CD1c-positive myeloid dendritic cell (primary cell): ENCODE measurements around the gene CCR9.

Source experiments
- DNase-seq: peaks from one replicate; pipeline ENCODE4 v3.0.0-alpha.2; 2016; ENCODE audit errors: extremely low spot score

CCR9 gene

GRCh38 chr3:45936261-45936660 is 49.9 kb downstream of the CCR9 start:
- no peak for DNase-seq

- DNase-seq: no peak
Measured at GRCh38 chr3:45937206-45938042, 51.1 kb downstream of the CCR9 start.

DNA sequence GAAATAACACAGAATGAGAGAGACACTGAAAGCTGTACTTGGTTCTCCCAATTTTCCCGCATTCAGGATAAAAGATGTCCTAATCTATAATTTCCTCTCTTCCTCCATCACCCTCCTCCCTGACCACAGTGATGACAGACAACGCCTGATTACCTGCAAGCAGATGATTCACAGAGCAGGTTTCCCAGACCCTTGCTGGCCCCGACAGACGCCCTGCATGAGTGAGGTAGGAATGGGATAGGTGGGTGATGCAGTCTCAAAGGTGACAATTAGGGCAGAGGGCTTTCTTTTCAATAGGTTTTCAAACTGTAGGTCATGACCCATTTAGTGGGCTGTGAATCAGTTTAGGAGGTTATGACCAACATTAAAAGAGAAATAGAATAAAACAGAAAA is 51.7 kb downstream of the CCR9 start:
- DNase-seq: no peak

- peak; percentile 91 for DNase-seq
Measured at GRCh38 chr3:45938864-45939263, 52.5 kb downstream of the CCR9 start.

DNA sequence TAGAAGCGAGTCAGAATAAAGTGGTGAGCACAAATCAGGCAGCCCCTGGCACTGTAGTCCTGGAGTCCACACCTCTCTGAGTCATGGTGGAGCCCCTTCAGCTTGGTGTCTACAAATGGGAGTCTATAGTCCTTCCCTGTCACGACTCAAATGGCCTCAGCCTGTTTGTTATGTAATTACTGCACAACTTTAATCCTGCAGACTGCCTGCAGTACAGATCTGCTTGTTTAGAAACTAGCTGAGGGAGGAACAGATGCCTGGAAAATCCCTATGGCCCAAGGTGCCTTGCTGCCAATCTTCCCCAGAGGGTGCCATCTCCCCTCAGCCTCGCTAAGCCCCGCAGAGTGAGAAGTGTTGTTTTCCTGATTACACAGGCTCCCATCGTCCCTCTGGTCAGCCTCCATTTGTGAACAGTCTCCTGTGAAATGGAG is 53.0 kb downstream of the CCR9 start:
- DNase-seq: no peak

GRCh38 chr3:45940004-45940780 is 53.8 kb downstream of the CCR9 start:
- no peak for DNase-seq

- DNase-seq: no peak
Measured at GRCh38 chr3:45940781-45941365, 54.5 kb downstream of the CCR9 start.

DNA sequence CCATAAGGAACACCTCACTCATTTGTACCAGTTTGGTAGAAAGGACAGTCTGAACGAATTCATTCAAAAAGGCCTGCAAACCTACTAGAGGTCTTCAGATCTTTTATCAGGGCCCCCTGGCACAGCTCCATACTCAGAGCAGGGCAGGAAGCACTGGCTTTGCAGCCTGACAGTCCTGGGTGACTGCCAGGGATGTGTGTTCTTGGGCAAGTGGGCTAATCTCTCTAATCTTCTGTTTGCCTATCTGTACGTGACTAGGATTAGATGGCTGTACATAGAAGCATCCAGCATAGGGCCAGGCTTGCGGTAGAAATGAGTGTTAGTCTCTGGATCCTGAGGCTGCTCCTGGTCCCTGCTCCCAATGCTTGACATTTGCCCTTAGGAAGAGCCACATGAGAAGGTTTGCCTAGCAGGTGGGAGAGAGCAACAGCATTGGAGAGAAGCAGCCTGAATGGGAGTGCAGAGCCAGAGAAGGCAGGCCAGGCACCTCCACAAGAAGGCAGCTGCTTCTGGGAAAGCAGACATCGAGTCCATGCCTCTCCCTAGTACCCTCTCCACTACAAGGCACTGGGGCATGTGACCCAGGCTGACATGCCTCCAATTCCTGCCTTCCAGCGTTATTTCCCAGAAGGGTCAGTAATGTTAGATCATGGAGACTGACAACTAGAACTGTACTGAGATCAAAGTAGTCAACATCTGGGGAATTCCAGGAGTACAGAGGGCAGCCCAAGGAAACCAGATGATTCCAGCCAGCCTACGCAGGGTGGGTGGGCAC is 55.9 kb downstream of the CCR9 start:
- no peak for DNase-seq

DNA sequence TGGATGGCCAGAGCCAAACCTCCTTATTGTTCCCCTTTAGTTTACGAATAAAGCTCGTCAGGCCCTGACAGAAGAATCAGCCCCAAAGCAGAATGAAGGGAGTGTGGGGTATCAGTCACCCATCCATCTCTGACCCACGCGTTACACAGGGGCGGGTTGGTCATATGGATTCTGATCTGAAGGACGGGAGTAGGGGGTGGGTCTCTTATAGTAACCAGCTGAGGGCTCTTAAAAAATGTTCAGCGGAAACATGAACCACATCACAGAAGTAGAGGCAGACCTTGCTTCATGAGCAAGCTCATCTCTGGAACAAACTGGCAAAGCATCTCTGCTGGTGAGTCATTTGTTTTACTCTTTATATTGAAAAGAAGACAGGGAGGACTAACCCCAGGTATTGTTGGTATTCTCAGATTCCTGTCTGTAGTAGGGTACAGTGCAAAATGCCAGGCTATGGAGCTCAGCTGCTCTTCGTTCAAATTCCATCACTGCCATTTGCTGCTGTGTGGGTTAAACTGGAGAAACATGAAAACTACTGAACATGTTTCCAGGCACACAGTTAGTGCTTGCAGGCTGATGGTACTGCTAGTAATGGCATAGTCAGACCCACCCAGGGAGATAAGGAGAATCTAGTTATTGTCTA is 57.0 kb downstream of the CCR9 start, which contains the start of gene CXCR6:
Gene CXCR6 (plus strand): TSS at position 258 of the 640 bp plus-strand sequence. CDS start 3,018 bp downstream, outside the sequence.
- no peak for DNase-seq

- no peak for DNase-seq
Measured at GRCh38 chr3:45944830-45945620, 58.7 kb downstream of the CCR9 start.

GRCh38 chr3:45946307-45946706 is 60.0 kb downstream of the CCR9 start:
- no peak for DNase-seq

- DNase-seq: no peak
Measured at GRCh38 chr3:45946875-45947274, 60.5 kb downstream of the CCR9 start.

- no peak for DNase-seq
Measured at GRCh38 chr3:45947361-45947760, 61.0 kb downstream of the CCR9 start.

DNA sequence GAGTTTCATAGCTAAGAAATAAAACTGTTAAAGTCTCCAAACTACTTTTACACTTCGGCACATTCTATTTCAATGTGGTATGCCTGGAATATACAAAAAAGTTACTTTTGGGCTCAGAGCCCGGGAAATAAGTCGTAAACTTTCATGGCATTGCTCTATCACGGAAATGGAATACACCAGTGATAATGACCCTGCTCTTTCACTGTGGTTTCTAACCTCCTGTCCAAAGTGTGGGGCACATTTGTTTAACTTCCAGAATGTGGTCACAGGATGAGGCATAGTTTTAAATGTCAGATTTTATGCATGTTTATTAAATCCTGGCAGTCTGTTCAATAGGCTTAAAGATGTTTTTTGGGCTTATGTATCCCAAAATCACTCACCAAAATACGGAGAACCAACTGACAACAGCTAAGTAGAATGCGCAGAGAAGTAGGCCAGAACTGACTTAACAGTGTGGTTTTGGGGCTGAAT is 62.0 kb downstream of the CCR9 start:
- DNase-seq: no peak

DNA sequence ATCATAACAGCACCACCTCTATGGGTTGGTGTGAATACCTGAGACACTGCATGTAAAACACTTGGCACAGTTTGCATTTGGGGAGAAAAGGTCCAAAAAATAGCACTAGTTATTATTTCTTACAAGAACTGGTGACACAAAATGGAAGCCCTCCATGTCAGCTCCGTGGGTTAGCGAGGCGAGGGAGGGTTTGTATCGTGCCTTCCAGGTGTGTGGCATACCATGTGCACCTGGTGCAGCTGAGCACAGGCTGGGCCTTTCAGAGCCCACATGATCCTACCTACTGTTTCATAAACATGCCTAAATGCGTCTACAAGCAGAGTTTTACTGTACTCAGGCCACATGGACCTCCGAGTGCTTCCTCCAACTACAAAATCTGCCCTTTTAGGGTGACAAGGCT is 62.5 kb downstream of the CCR9 start:
- no peak for DNase-seq

GRCh38 chr3:45949432-45949831 is 63.1 kb downstream of the CCR9 start:
- no peak for DNase-seq

DNA sequence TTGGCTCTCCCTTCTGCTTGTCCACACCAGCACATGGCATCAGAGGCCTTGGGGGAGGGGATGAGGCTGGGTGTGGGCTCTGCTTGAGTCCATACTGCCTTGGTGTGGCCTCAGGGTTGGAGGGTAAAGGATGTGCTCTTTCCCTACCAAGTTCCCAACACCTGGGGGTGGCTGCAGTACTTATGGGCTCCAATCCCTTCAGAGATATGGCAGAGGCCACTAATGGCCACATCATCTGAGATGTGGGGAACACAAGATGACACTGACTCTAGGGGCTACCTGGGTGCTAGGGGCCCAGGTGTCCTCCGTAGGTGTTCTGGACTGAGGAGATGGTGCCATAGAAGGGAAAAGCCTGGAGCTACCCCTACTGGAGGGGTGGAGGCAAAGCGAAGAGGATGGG is 63.8 kb downstream of the CCR9 start:
- no peak for DNase-seq

- DNase-seq: no peak
Measured at GRCh38 chr3:45950686-45951600, 64.6 kb downstream of the CCR9 start.

- no peak for DNase-seq
Measured at GRCh38 chr3:45951946-45952345, 65.6 kb downstream of the CCR9 start.
